Uterus (tissue), 4 donors: ENCODE measurements around the gene TFB2M. TPM values are rescaled to one million over a fixed set of nuclear protein-coding genes. Genes with fewer than 3 reads are reported as not detected.
"Not testable (repeated sequence)": the region's sequence is repeated elsewhere in the genome, so short reads cannot be mapped to it uniquely, and the experiment has no call there.

Source experiments
- DNase-seq, 2 donors: peaks; one replicate each; pipeline ENCODE4 v3.0.0-alpha.2; 2019 to 2020
- H3K27ac ChIP-seq, 2 donors: fragments of 200-600 bp; sonication (generic); 1 replicate in 1 of 2; 2 replicates in 1 of 2; pipeline ENCODE4 v1.5.1; 2016 to 2018
- H3K27me3 ChIP-seq, 2 donors: fragments of 200-600 bp; sonication (generic); one replicate each; pipeline ENCODE4 v1.5.1; 2018 to 2019; ENCODE audit warnings: control low read depth in 1 of 2
- H3K36me3 ChIP-seq, 2 donors: fragments of 200-600 bp; sonication (generic); one replicate each; pipeline ENCODE4 v1.5.1; 2019; ENCODE audit warnings: control low read depth in 1 of 2
- H3K4me1 ChIP-seq, 2 donors: fragments of 200-600 bp; sonication (generic); one replicate each; pipeline ENCODE4 v1.5.1; 2018 to 2019; ENCODE audit warnings: control low read depth in 1 of 2
- H3K4me3 ChIP-seq, 2 donors: fragments of 200-600 bp; sonication (generic); 1 replicate in 1 of 2; 2 replicates in 1 of 2; pipeline ENCODE4 v1.5.1; 2018 to 2019; ENCODE audit warnings: mild to moderate bottlenecking in 1 of 2
- H3K9me3 ChIP-seq, 2 donors: fragments of 200-600 bp; sonication (generic); one replicate each; pipeline ENCODE4 v1.5.1; 2019; ENCODE audit warnings: control low read depth in 1 of 2
- CTCF ChIP-seq, 4 experiments: fragments of 200-600 bp in 2 of 4; fragments of 450-650 bp in 2 of 4; sonication (generic) in 2 of 4; IDR thresholded peaks; one replicate each; pipeline ENCODE4 v1.5.1; 2016 to 2019; ENCODE audit warnings: antibody characterized with exemption in 4 of 4, mild to moderate bottlenecking in 2 of 4, moderate library complexity in 1 of 4
- POLR2A ChIP-seq, 2 donors: fragments of 450-650 bp; IDR thresholded peaks; one replicate each; pipeline ENCODE4 v1.6.1; 2016; ENCODE audit warnings: antibody characterized with exemption in 2 of 2, mild to moderate bottlenecking in 1 of 2, moderate library complexity in 1 of 2
- intact Hi-C: fragments of 100-400 bp; cut with DNase I; formaldehyde crosslinking; loops from one replicate; pipeline ENCODE4 v1.15.1; 2023; ENCODE audit warnings: low total_unique reads
- total RNA-seq, 4 donors: library from RNA; depleted of rRNA in 3 of 4; stranded (reverse); fragments of >200 nt in 3 of 4; gene quantifications; one replicate each; pipeline versions ENCODE4 v1.1.0 to v1.2.4, GENCODE V29; 2014 to 2023
- donor health status: DM: yes; HTN: yes; CAD: no.

The TFB2M gene
- total RNA-seq, 4 donors from 2014 or later, result 3.5 to 25.0 (median 8.8) TPM

GRCh38 chr1:246571953-246572352, 5.9 kb upstream of the TFB2M start:
- no peak for TF ChIP-seq POLR2A (IDR thresholded peaks at IDR 0.05)
- TF ChIP-seq CTCF (IDR thresholded peaks at IDR 0.05), result no peak
- intact Hi-C loops, result no loop called here
- Histone ChIP-seq H3K27me3 (no peaks in the 10 kb centered on the region), H3K4me3 (no peak overlapping the region), H3K27ac (peak overlapping the region; percentile 26 to 70), H3K9me3 (no peaks in the 10 kb centered on the region), H3K4me1 (no peaks in the 10 kb centered on the region), H3K36me3 (no peaks in the 10 kb centered on the region)
- DNase-seq, result no peak

- H3K36me3 ChIP-seq, H3K4me1 ChIP-seq, DNase-seq, intact Hi-C loops, H3K9me3 ChIP-seq, H3K27me3 ChIP-seq, H3K4me3 ChIP-seq: not testable (repeated sequence)
- TF ChIP-seq POLR2A (IDR thresholded peaks at IDR 0.05), result peak in 1 of 2 donors; percentile 14
- peak overlapping the region; percentile 26 to 70 for H3K27ac ChIP-seq
These were observed 5.2 kb upstream of the TFB2M start for GRCh38 chr1:246571309-246571708.

- Histone ChIP-seq H3K27ac (peak overlapping the region in 1 of 2 donors; percentile 70), H3K27me3 (no peaks in the 10 kb centered on the region), H3K4me1 (peaks cover 0 to 7% of the 10 kb centered on the region in 2 donors), H3K4me3 (no peak overlapping the region), H3K36me3 (no peaks in the 10 kb centered on the region), H3K9me3 (no peaks in the 10 kb centered on the region)
- TF ChIP-seq CTCF (IDR thresholded peaks at IDR 0.05) (no peak), POLR2A (IDR thresholded peaks at IDR 0.05) (no peak)
- no peak for DNase-seq
- intact Hi-C loops, result loop anchor here (10.0 kb wide), 1 partner anchor 125 kb away; no protein-coding TSS in a partner anchor
These were observed 3.5 kb upstream of the TFB2M start for GRCh38 chr1:246569248-246570238.

GRCh38 chr1:246567646-246568235, 1.7 kb upstream of the TFB2M start:
- no peak for DNase-seq
- H3K4me1 ChIP-seq, result peaks cover 0 to 13% of the 10 kb centered on the region in 2 donors
- no peaks in the 10 kb centered on the region for H3K36me3 ChIP-seq
- TF ChIP-seq CTCF (IDR thresholded peaks at IDR 0.05) (no peak), POLR2A (IDR thresholded peaks at IDR 0.05) (no peak)
- H3K9me3 ChIP-seq, result no peaks in the 10 kb centered on the region
- H3K27me3 ChIP-seq, result no peaks in the 10 kb centered on the region
- peak overlapping the region; percentile 66 to 75 for H3K4me3 ChIP-seq
- intact Hi-C loops, result loop anchor here (10.0 kb wide), 1 partner anchor 127 kb away; no protein-coding TSS in a partner anchor
- H3K27ac ChIP-seq, result peak overlapping the region; percentile 91 to 92

- DNase-seq, result no peak
- Histone ChIP-seq H3K9me3 (no peaks in the 10 kb centered on the region), H3K36me3 (no peaks in the 10 kb centered on the region), H3K4me1 (peaks cover 0 to 13% of the 10 kb centered on the region in 2 donors), H3K27me3 (no peaks in the 10 kb centered on the region), H3K27ac (peak overlapping the region; percentile 91 to 92), H3K4me3 (peak overlapping the region; percentile 66 to 75)
- intact Hi-C loops, result loop anchor here (10.0 kb wide), 1 partner anchor 128 kb away; no protein-coding TSS in a partner anchor
- TF ChIP-seq CTCF (IDR thresholded peaks at IDR 0.05), result no peak
- TF ChIP-seq POLR2A (IDR thresholded peaks at IDR 0.05), result no peak
These were observed 968 bp upstream of the TFB2M start for GRCh38 chr1:246566813-246567645.
